GM04503 (cell line): ENCODE results near the gene FAM131C.

Source experiments
- DNase-seq: peaks from one replicate; pipeline ENCODE4 v3.0.0-alpha.2; 2012; ENCODE audit warnings: low read depth

The FAM131C gene

DNA sequence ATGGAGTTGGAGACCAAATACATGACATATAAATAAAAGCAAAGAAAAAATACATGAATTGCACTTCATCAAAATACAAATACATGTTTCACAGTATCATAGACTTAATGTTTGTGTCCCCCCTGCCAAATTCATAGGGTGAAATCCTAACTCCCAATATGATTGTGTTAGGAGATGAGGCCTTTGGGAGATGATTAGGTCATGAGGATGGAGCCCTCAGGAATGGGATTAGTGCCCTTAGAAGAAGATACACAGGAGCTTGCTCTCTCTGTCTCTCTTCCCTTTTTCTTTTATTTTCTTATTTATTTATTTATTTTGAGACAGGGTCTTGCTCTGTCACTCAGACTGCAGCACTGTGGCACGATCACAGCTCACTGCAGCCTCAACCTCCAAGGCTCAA, 26.0 kb upstream of the FAM131C start:
- DNase-seq: no peak

DNA sequence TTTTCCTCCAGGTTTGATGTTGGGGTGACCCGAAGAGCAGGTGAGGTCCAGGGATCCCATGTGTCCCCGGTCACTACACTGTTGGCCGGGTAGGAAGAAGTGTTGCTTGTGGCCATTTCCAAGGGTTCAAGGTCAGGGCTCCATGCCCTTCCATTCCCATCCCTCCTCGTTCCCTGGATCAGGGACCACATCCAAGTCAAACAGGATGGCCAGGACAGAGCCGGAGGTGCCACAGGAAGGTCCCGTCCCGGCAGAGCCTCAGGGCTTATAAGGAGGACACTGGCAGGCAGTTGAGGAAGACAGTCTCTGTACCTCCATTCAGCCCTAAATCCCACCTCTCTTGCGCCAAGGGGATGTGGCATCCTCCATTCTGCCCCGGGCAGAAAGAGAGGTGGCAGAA, 22.0 kb upstream of the FAM131C start:
- no peak for DNase-seq

DNA sequence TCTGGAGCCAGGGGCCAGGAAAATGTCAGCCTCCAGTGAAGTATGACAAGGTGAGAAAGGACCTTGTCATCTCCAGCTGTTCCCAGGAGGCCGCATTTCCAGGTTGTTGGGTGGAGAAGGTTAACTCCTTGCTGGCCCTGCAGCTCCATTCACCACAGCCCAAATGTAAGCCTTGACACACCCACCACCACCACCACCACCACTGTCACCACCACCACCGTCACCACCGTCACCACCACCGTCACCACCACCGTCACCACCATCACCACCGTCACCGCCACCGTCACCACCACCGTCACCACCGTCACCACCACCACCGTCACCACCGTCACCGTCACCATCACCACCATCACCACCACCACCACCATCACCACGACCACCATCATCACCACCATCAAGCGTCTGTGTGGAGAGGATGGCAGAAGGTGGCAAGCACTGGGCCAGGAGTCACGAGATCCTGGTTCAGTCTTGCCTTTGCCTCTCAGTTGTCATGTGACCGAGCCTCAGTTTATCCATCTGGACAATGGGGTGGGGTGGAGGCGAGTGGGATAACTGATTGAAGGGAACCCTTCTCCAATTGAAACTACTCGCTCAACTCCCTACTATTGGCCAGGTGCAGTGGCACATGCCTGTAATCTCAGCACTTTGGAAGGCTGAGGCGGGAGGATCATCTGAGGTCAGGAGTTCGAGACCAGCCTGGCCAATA, 21.2 kb upstream of the FAM131C start:
- DNase-seq: no peak

- DNase-seq: no peak
These were observed 20.2 kb upstream of the FAM131C start for GRCh38 chr1:16093611-16094010.

- DNase-seq: no peak
These were observed 19.6 kb upstream of the FAM131C start for GRCh38 chr1:16092923-16093511.

DNA sequence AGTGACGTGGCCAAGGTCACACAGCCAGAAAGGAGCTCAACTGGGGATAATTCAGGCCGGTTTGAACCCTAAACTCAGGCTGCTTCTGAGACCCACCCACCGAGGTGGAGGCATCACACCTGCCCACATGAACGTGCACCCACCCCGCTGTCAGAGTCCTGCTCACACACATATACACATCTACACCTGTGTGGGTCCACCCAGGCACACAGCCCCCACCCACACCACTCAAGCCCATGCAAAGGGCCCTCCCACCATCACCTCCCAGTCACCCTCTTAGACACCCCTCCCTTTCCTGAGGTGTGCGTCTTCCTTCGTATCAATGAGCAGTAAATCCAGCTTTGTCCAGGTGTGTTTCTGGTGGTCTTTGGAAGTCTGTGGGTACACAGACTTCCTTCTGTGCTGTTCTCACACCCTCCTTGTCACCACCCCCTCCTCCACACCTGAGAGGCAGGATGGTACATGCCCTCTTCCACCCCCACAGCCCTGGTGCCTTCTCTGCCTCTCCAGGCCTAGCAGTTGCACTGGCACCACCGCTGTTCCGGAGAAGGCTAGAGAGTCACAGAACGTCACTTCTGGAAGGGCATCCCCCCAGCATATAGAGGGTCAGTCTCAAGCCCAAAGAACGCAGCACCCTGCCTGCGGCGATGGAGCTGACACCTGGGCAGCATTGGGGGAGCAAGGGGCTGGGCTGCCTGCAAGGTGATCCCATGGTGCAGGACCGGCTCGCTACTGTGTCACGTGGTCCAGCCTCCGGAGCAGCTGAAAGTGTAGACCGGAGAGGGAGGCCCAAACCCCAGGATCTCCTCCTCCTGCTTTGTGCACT, 18.9 kb upstream of the FAM131C start:
- no peak for DNase-seq

DNA sequence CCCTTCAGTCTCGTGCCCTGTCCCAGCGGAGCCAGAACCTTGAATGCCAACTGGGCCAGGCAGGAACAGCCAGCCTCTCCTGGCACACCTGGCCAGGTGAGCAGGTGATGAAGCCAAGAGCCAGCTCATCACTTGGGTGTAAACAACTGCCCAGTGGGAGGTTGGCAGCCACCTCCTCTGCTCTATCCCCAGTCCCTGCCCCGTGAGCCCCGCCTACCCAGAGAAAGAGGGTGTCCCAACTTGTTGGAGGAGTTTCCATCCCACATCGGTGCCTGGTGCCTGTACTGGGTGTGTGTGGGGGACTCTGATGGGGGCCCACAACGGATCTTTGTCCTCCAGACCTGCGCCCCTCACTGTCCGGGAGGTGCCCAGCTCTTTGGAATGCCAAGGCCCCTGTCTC, 17.8 kb upstream of the FAM131C start:
- no peak for DNase-seq

GRCh38 chr1:16090076-16090826, 16.8 kb upstream of the FAM131C start:
- no peak for DNase-seq

DNA sequence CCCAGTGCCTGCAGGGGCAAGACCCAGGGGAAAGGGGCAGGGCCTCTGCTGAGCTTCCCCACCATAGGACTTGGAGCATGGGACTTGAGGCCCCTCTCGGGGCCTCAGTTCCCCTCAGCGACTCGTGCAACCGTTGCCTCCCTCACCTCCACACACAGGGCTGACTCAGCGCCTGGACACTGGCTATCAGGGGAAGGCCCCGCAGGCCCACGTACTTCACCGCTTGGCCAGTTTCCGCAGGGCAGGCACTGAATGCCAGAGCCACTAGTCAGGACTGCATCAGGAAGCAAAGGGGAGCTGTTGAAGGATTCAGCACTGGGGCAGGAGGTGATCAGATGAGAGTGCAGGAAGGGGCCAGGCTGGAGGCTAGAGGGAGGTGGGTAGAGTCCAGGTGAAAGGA, 15.5 kb upstream of the FAM131C start:
- no peak for DNase-seq

- DNase-seq: no peak
These were observed 15.0 kb upstream of the FAM131C start for GRCh38 chr1:16088351-16088911.

- DNase-seq: no peak
These were observed 14.3 kb upstream of the FAM131C start for GRCh38 chr1:16087733-16088132.

- DNase-seq: no peak
These were observed 12.1 kb upstream of the FAM131C start for GRCh38 chr1:16085522-16085921.

- DNase-seq: no peak
These were observed 10.0 kb upstream of the FAM131C start for GRCh38 chr1:16083486-16083885.

DNA sequence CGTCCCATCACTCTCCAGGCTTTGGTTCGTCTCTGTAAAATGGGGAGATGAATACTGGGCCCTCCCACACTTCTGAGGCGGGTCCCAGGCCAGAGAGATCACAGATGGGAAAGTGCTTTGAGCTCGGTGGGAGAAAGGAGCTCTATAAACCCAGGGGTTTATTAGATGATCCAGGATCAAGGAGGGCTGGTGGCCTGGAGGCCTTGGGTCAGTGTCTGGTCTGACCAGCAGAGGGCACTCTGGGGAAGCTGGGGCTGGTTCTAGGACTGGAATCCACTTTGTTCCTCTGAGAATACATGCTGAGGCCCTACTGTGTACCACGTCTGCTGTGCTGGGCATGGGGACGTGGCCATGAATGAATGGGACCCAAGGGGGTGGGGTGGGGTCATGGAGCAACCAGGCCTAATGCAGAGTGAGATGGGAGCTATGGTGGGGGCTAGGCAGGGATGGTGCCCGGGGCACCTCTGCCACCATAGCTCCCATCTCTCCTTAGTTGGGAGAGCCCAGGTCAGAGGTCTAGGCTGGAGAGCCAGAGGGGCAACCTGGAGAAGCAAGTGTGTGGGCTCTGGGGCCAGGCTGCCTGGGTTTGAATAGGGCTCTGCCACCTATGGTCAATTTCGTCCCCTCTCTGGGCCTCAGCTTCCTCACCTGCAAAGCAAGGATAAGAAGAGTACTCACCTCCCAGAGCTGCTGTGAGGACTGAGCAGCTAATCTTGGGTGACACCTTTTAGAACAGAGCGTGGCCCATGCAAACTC, 9.0 kb upstream of the FAM131C start:
- DNase-seq: no peak

DNA sequence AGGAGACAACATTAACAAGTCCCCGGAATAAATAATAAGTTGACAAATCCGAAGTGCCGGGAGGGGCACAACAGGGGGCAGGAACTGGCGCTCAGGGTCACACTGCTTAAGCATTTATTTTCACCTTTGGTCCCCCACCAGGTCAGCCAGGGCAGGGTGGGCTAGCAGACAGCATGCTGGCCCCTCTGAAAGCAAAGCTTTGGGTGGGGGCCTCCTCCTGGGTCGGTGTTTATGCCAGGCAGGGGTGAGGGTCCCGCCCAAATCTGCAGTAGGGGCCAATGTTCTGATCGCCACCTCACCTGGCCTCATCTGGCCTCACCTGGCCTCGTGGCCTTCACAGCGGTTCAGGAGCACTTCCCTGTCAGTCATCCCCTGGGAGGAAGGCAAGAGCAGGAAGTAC, 8.2 kb upstream of the FAM131C start:
- DNase-seq: no peak

GRCh38 chr1:16080422-16081150, 7.1 kb upstream of the FAM131C start:
- no peak for DNase-seq

GRCh38 chr1:16078925-16079656, 5.6 kb upstream of the FAM131C start:
- no peak for DNase-seq

- DNase-seq: no peak
These were observed 4.2 kb upstream of the FAM131C start for GRCh38 chr1:16077406-16078245.

DNA sequence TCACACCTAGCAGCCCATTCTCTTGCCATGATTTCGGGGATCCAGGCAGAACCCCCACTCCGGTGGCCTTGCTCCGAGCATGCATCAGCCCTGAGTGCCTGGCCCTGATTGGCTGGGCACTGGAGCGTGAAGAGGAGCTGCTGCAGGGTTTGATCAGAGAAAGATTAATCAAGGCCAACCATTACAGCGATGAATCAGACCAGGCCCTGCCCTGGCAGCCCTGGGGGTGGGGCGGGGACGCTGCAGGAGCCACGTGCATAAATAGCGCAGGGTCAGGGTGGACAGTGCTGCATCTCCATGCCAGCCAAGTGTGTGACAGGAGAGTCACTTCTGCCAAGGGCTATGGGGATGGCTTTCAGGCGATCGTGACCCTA, 3.4 kb upstream of the FAM131C start:
- no peak for DNase-seq
